NK-92 treated with Interleukin-12 subunit alpha and Interleukin-12 subunit beta, amount 100 ng/mL, for 24 hours (cell line): ENCODE data around the gene ANKRD34C.

Experiments
- DNase-seq: peaks from one replicate; lab custom pipeline; 2025; lab: John Stamatoyannopoulos, UW

ANKRD34C gene

DNA sequence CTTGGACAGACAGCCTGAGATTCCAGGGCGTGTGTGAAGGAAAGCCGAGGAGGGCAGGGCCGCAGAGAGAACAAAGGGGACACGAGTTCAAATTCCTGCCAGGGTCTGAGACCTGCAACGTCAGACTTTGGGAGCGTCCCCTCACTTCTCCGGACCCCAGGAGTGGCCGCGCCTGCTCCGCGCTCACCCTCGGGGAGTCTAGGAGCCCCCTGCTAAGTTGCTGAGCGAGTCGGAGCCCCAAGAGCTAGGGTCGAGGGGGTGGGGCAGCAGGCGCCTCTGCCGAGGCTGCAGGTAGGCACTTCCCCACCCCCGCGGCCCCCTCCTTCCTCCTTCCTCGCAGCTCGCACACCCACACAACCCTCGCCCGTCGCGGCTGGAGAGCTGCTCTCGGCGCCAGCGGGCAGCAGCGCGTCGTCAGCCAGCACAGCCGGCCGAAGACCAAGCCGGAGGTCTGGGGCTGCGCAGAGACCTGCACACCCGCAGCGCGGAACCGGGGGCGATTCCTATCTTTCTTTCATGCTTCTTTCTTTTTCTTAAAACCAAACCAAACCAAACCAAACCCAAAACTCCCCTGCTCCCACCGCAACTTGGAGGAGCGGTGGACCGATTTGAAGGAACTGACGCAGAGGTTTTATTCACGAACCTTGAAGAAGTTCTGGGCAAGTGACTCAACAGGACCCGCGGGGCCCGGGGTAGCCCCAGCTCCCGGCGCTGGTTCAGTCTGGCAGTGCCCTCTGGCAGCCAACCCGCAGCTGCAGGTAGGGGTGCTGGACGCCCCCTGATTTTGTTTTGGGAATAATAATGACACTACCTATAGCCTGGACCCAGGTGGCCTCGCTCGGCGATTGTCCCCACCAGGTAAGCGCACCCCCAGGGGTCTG lies at the start of gene ANKRD34C:
TSS of gene ANKRD34C (plus strand) at position 352 of the 881 bp plus-strand sequence. CDS start 10,563 bp downstream, outside the sequence.
- DNase-seq: no peak

DNA sequence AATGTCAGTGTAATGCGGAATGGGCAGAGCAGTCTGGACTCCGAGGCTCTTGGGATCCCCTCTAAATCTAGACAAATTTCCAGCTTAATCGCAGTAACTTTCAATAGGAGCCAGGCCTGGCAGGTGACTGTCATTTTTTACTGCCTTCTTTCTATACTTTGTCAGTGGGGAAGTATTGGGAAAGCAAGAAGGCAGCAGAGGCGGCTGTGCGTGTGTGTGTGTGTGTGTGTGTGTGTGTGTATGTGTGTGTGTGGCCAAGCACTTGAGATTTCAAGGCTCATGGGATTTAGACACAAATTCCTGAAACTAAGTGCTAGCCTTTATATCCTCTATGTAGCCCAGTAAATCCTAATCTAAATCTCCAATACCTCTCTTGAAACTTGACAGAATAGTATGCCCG lies 49.3 kb upstream of the ANKRD34C start:
- DNase-seq: no peak

DNA sequence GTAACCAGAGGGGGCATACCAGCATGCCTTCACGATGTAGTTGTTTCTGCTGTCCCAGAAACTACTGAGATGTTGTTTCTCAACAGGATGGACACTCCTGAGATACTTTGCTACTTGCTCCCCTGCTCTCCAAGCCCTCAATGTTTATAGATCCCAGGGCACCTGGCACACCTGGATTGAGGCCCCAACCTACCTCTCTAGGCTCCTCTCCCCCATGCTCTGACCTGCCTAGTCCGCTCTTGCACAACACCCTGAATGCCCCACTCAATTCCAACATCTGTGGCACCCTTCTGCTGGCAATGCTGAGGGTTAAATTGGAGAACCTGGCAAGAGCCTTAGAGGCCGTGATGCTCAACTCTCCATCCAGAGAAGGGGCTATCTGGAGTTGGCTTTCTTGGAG lies 42.5 kb upstream of the ANKRD34C start:
- no peak for DNase-seq

GRCh38 chr15:79243723-79244122 lies 38.8 kb upstream of the ANKRD34C start:
- no peak for DNase-seq

- no peak for DNase-seq
These were observed 37.6 kb upstream of the ANKRD34C start for GRCh38 chr15:79244876-79245275.

DNA sequence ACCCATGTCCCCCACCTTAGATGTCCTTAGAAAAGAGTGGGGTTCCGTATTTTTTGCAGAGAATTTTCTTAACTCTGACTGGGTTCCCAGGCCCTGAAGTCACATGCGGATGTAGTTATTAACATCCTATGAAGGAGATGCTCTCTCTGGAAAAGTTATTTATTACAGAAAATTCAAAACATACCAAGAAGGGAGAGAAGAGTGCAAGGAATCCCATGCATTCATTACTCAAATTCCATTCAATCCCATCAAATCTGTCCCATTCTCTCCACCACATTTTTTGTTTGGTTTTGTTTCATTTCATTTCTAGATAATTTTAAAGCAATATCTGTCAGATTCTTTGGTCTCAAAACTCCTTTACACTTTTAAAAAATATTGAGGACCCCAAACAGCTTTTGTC lies 34.3 kb upstream of the ANKRD34C start:
- no peak for DNase-seq

DNA sequence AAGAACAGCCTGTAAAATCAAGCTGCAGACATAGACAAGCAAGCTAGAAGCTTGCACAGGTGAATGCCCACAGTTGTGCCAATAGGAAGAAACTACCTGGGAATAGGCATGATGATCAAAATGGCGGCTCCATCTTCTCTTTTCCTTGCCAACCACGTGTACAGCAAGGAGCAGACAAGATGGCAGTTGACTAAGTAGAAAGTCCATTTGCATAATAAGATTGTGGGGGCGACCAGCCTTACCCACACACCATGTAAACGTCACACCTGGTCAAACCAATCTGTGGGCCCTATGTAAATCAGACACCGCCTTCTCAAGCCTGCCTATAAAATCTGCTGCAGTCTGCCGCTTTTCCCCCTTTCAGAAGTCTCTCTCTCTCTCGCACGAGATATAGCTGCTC lies 25.1 kb upstream of the ANKRD34C start:
- no peak for DNase-seq

DNA sequence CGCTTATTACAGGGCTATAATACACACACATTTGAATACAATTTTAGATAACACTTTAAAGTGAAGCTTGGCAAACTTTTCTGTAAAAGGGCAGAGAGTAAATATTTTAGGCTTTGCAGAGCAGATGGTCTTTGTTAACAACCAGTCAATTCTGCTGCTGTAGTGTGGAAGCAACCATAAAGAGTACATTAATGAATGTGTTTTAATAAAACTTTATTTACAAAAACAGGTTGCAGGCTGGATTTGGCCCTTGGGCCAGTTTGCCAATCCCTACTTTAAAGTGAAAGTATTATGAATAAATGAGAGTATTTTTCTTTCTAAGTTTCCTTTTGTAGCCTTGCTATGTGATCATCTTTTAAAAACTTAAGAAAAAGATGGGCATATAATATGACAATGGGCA lies 20.7 kb upstream of the ANKRD34C start:
- no peak for DNase-seq

DNA sequence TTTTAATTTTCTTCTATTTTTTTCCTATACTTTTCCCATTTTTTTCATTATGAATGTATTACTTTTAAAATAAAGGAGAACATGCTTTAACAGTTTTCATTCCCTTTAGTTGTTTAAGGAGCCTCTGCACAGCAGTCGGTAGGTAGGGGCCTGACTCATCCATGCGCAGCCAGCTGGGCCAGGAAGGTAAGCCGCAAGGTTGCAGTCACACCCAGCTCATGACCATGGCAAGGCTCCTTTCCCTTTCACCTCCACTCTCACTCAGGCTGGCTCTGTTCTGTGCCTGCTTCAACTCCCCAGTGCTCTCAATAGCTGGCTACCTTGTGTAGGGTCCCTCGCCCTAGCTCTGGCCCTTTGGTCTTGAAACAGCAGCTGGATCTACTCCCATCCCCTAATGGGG lies 17.4 kb upstream of the ANKRD34C start:
- DNase-seq: no peak

DNA sequence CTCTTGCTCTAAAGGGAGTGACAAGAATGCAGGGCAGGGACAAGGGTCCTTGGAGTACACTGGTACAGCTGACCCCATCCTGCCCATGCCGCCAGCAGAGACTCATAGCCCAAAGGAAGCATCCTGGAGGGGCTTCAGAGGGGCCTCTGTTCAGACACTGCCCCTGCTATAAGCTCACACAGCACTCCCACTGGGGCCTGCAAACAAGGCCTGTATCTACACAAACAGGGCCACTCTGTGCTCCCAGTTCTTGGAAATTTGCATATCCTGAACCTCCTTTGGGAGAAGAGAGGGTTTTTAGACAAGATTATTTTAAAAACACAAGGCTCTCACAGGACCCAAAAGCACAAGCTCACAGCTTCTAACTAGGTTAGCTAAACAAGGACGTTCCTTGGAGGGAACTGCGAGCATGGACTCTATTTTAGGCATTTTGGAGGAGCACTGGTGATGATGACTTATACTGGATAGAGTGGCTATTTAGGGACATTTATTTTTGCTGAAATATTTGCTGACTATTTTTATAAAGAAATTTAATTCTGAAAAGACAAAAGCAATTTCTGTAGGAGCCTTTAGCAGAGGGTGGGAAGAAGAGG lies 16.4 kb upstream of the ANKRD34C start:
- DNase-seq: no peak

DNA sequence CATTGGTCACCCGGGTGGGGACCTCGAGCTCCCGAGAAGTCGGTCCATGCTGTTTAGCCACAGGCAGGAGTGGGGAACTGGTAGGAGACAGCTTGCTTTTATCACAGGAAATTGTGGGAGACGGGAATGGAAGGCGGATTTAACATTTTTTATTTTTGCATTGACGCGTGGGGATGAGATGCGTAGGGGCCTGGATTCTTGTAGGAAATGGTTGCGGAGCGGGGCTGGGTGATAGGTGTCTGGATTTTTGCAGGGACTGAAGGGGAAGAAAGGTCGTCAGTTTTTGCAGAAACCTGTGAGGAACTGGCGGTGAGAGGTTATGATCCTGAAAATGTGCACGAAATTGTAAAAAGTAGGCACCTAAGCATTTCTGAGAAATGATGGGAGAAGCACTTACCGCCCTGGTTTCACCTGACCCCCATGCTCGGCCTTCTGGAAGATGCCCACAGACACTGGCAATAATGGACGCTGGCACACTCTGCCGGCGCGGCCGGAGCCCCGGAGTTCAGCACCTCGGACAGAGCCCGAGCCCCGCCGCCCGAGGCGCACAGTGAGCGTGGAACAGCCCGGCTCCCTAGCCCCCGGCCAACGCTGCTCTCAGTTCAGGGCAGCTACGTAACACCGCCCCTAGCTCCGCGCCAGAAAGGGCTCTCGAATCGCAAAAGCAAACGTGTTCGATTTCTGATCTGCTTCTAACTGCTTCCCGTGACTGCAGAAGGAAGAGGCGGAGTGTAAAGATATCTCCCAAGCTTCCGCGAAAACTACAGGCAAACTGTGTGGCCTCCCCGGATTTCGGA lies 928 bp downstream of the ANKRD34C start:
- no peak for DNase-seq

GRCh38 chr15:79290642-79291275 lies 8.2 kb downstream of the ANKRD34C start:
- no peak for DNase-seq

DNA sequence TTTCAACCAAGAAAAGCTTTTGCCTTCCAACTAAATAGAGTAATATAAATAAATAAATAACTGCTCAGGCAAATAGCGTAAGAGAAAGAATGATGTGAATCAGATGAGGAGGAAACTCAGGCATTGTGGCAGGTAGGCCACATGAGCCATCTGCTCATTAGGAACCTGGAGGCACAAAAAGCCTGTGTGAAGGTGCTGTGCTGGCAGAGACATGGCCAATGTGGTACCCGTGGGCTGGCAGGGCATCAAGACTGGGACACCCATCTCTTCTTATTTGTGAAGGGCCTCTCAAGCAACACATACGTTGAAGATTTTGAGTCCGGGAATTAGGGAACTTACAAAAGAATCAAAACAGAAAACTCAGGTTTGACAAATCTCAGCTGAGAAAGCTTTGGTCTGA lies 9.5 kb downstream of the ANKRD34C start:
- no peak for DNase-seq

DNA sequence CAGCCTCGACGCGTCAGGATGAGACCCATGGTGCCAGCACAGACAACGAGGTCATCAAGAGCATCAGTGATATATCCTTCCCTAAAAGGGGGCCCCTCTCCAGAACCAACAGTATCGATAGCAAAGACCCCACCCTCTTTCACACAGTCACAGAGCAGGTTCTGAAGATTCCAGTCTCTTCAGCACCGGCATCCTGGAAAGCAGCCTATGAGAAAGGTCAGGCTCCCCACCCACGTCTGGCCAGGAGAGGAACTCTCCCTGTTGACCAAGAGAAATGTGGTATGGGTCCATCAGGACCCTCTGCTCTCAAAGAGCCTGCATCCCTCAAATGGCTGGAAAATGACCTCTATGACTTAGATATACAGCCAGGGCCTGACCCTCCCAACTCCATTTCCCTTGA lies 11.6 kb downstream of the ANKRD34C start:
- no peak for DNase-seq

DNA sequence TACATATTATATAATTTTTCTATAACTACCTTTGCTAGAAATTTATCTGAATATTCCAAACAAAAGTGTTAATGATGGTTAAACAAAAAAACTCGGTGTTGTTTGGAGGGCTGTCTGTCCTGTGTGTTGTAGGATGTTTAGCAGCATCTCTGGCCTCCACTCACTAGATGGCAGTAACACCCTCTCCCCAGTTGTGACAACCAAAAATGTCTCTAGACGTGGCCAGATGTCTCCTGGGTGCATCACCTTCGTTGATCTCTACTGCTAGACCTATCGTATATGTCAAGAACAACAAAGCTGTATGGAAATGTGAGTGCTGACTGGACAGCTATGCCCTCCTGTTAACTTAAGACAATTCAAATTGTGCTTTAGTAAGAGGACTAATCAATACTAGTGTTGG lies 14.1 kb downstream of the ANKRD34C start:
- DNase-seq: no peak

DNA sequence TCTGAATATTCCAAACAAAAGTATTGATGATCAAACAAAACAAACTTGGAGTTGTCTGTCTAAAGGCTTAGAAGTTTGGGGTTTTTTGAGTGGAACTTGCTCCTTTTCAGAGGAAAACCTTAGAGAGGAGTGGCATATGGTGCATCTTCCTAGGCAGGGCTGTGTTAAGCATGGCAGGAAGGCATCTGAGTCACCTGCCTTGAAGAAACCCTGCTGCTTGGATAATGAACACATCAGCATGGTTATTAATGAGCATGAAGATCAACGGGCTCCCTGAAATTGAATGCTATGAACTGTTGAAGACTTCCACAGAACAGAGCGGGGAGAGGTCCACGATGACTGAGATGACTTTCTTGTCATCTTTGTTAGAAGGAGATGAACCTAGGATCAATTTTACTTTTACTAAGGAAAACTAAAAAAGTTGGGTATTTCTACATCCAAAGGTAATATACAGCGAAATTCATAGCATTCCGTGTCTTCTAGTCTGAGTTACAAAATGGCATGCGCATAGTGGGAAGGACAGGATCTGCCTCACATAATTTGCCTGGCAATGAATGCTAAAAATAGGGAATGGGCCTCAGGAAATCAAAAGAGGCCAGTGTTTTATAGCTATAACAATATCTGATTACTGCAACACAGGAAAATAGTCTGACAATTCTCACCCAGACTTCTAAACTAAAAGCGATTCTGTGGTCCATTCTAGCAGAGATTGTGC lies 16.8 kb downstream of the ANKRD34C start:
- no peak for DNase-seq

GRCh38 chr15:79299841-79300235 lies 17.3 kb downstream of the ANKRD34C start:
- DNase-seq: no peak

DNA sequence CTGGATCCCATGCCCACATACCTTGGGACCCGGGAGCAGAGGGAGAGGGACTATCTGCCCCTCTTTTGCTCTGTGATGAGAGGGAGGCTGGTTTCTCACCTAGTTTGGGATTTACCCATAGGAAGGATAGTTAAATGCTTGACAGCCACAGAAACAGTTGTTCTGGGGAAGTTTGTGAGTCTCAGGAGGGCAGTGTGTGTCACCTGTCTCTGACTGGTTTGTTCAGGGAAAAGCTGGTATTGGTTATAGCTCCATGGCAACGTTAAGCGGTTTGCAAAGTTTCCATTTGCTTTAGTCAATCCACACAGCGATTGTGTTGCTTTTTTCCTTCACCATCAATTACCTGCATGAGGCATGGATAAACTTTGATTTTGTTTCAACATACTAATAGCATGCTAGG lies 24.7 kb downstream of the ANKRD34C start:
- no peak for DNase-seq

GRCh38 chr15:79308874-79309273 lies 26.4 kb downstream of the ANKRD34C start:
- DNase-seq: no peak

- no peak for DNase-seq
These were observed 28.1 kb downstream of the ANKRD34C start for GRCh38 chr15:79310612-79310984.

- DNase-seq: peak; percentile 85
These were observed 28.7 kb downstream of the ANKRD34C start, which contains the start of gene TMED3 for GRCh38 chr15:79310985-79311900. TMED3 (plus strand) TSS chr15:79311112; CDS start chr15:79311250, 138 bp downstream.
